SU-DHL-6 (cell line): ENCODE measurements around the gene OR1J4.

Source experiments
- H2AFZ ChIP-seq: fragments of 200-600 bp; sonication (generic); 2 replicates; pipeline ENCODE4 v1.6.1; 2014; ENCODE audit warnings: low read depth, mild to moderate bottlenecking, moderate library complexity, mixed read lengths, antibody characterized with exemption, low read length; ENCODE audit not compliant: severe bottlenecking
- H3F3A ChIP-seq: fragments of 200-600 bp; shearing (Covaris generic); 2 replicates; pipeline ENCODE4 v1.6.0; 2016; ENCODE audit warnings: antibody characterized with exemption, mild to moderate bottlenecking; ENCODE audit not compliant: insufficient read depth
- H3K27ac ChIP-seq: fragments of 200-600 bp; sonication (generic); 2 replicates; pipeline ENCODE4 v1.5.1; 2016; ENCODE audit warnings: low read depth, mild to moderate bottlenecking, low read length, moderate library complexity, mixed read lengths
- H3K27me3 ChIP-seq: fragments of 200-600 bp; sonication (generic), shearing (Covaris generic); 2 replicates; pipeline ENCODE4 v1.6.0; 2014; ENCODE audit warnings: mild to moderate bottlenecking, low read length
- H3K36me3 ChIP-seq: fragments of 200-600 bp; sonication (generic); 2 replicates; pipeline ENCODE4 v1.6.1; 2014; ENCODE audit warnings: mild to moderate bottlenecking, low read length, mixed read lengths
- H3K4me2 ChIP-seq: fragments of 300-600, 200-600 bp; shearing (Covaris generic), sonication (generic); 2 replicates; pipeline ENCODE4 v1.6.0; 2014; ENCODE audit warnings: low read length, low read depth, mild to moderate bottlenecking; ENCODE audit not compliant: poor library complexity, severe bottlenecking
- H3K4me3 ChIP-seq: fragments of 200-600 bp; sonication (generic); 2 replicates; pipeline ENCODE4 v1.5.1; 2014; ENCODE audit warnings: antibody characterized with exemption, low read length, mild to moderate bottlenecking, mixed read lengths; ENCODE audit not compliant: insufficient read depth, poor library complexity, severe bottlenecking
- H3K79me2 ChIP-seq: fragments of 200-600 bp; sonication (generic); 2 replicates; pipeline ENCODE4 v1.6.1; 2014; ENCODE audit warnings: mild to moderate bottlenecking, low read length, moderate library complexity; ENCODE audit not compliant: insufficient read depth
- H3K9ac ChIP-seq: fragments of 200-600 bp; sonication (generic); 2 replicates; pipeline ENCODE4 v1.7.0; 2014; ENCODE audit warnings: mild to moderate bottlenecking, low read length
- H3K9me2 ChIP-seq: fragments of 200-600 bp; sonication (generic); replicated peaks from 2 replicates; pipeline ENCODE4 v1.6.1; 2014; ENCODE audit warnings: low read length; ENCODE audit not compliant: insufficient read depth
- H3K9me3 ChIP-seq: fragments of 200-600 bp; sonication (generic); 2 replicates; pipeline ENCODE4 v1.6.1; 2014; ENCODE audit warnings: low read length, mixed read lengths; ENCODE audit not compliant: insufficient read depth
- H4K20me1 ChIP-seq: fragments of 200-600 bp; sonication (generic); 2 replicates; pipeline ENCODE4 v1.6.1; 2014; ENCODE audit warnings: low read depth, mild to moderate bottlenecking, antibody characterized with exemption, low read length, moderate library complexity, mixed read lengths
- EZH2phosphoT487 ChIP-seq: fragments of 200-600 bp; sonication (generic), shearing (Covaris generic); conservative IDR thresholded peaks from 2 replicates; pipeline ENCODE4 v1.6.1; 2018; ENCODE audit warnings: mild to moderate bottlenecking, antibody characterized with exemption, low read length, moderate library complexity, mixed read lengths
- TF ChIP-seq, protein P1 (sequence below): fragments of 200-600 bp; sonication (generic); IDR thresholded peaks from one replicate; pipeline ENCODE4 v1.5.1; 2017; ENCODE audit warnings: antibody characterized with exemption, mild to moderate bottlenecking, low read length, moderate library complexity; ENCODE audit not compliant: insufficient read depth, poor library complexity, severe bottlenecking

Gene OR1J4

DNA sequence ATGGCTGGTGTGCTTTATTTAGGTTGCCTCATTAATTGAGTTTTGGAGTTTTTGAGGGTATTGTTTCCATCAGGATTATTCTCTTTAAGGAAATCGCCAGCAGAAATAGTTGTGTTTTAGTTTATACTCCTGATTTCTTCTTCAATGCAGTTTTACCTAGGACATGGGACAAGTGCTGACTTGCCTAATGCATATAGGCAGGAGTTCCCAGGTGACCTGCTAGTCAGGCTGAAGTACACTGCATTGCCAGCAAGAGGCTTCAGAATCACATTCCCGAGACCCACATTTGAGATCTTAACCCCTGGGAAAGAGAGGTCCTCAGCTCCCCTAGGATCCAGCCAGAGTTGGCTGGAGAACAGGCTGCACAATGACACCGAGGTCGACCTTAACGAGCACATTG lies 32.4 kb downstream of the OR1J4 start:
- H3K9ac ChIP-seq: no peak overlapping the region
- no peak overlapping the region for H3K4me3 ChIP-seq
- no peak overlapping the region for H2AFZ ChIP-seq
- H3K4me2 ChIP-seq: no peak overlapping the region
- no peaks in the 10 kb centered on the region for H4K20me1 ChIP-seq
- no peaks in the 10 kb centered on the region for H3K9me2 ChIP-seq
- no peaks in the 10 kb centered on the region for H3K36me3 ChIP-seq
- H3K27ac ChIP-seq: no peak overlapping the region
- no peaks in the 10 kb centered on the region for H3K27me3 ChIP-seq
- TF ChIP-seq, protein P1, sequence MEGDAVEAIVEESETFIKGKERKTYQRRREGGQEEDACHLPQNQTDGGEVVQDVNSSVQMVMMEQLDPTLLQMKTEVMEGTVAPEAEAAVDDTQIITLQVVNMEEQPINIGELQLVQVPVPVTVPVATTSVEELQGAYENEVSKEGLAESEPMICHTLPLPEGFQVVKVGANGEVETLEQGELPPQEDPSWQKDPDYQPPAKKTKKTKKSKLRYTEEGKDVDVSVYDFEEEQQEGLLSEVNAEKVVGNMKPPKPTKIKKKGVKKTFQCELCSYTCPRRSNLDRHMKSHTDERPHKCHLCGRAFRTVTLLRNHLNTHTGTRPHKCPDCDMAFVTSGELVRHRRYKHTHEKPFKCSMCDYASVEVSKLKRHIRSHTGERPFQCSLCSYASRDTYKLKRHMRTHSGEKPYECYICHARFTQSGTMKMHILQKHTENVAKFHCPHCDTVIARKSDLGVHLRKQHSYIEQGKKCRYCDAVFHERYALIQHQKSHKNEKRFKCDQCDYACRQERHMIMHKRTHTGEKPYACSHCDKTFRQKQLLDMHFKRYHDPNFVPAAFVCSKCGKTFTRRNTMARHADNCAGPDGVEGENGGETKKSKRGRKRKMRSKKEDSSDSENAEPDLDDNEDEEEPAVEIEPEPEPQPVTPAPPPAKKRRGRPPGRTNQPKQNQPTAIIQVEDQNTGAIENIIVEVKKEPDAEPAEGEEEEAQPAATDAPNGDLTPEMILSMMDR: no peak
- no peak for TF ChIP-seq EZH2phosphoT487
- no peaks in the 10 kb centered on the region for H3F3A ChIP-seq
- H3K79me2 ChIP-seq: no peaks in the 10 kb centered on the region
- H3K9me3 ChIP-seq: no peaks in the 10 kb centered on the region

GRCh38 chr9:122552812-122553211 lies 33.9 kb downstream of the OR1J4 start, which contains the start of gene OR1N2:
Gene OR1N2 (plus strand): TSS chr9:122553112. CDS start chr9:122553212, 100 bp downstream.
- no peaks in the 10 kb centered on the region for H4K20me1 ChIP-seq
- H3K9ac ChIP-seq: no peak within 1 kb of the TSS
- H3K9me3 ChIP-seq: no peaks in the 10 kb centered on the region
- no peaks in the 10 kb centered on the region for H3K36me3 ChIP-seq
- H3F3A ChIP-seq: no peaks in the 10 kb centered on the region
- no peak within 1 kb of the TSS for H3K4me2 ChIP-seq
- TF ChIP-seq, protein P1: no peak
- no peak for TF ChIP-seq EZH2phosphoT487
- no peaks in the 10 kb centered on the region for H3K79me2 ChIP-seq
- no peaks in the 10 kb centered on the region for H3K27me3 ChIP-seq
- no peak within 1 kb of the TSS for H3K4me3 ChIP-seq
- H3K27ac ChIP-seq: no peak within 1 kb of the TSS
- no peak within 1 kb of the TSS for H2AFZ ChIP-seq
- H3K9me2 ChIP-seq: no peaks in the 10 kb centered on the region

- Histone ChIP-seq H3K79me2 (no peaks in the 10 kb centered on the region), H3K27ac (no peak overlapping the region), H3K27me3 (no peaks in the 10 kb centered on the region), H4K20me1 (no peaks in the 10 kb centered on the region), H3K4me2 (no peak overlapping the region), H3K9ac (no peak overlapping the region), H3K9me3 (no peaks in the 10 kb centered on the region), H3F3A (no peaks in the 10 kb centered on the region), H3K9me2 (no peaks in the 10 kb centered on the region), H3K36me3 (no peaks in the 10 kb centered on the region), H2AFZ (no peak overlapping the region), H3K4me3 (no peak overlapping the region)
- TF ChIP-seq EZH2phosphoT487: no peak
- TF ChIP-seq, protein P1: no peak
Observed at GRCh38 chr9:122561446-122561845, 42.5 kb downstream of the OR1J4 start.
